RWPE2 (cell line): ENCODE data around the gene ZNF511.
A peak's percentile ranks its signal among the peaks of the same experiment; 100 is the strongest.
"Not testable (repeated sequence)": the region's sequence is repeated elsewhere in the genome, so short reads cannot be mapped to it uniquely, and the experiment has no call there.

Experiments used
- ATAC-seq: fragments of 200-7000 bp; cut with Tn5 transposase; 3 replicates; pipeline ENCODE4 v1.9.1; 2021; ENCODE audit warnings: low read depth
- DNase-seq: peaks from one replicate; pipeline ENCODE4 v3.0.0-alpha.2; 2020; ENCODE audit warnings: low spot score
- H3K27ac ChIP-seq: fragments of 450-650 bp; 2 replicates; pipeline ENCODE4 v1.5.1; 2017; ENCODE audit warnings: mild to moderate bottlenecking; ENCODE audit not compliant: poor library complexity, severe bottlenecking
- H3K27me3 ChIP-seq: fragments of 250-450 bp; sonication (Bioruptor Pico); 2 replicates; pipeline ENCODE4 v1.5.1; 2021; ENCODE audit warnings: mild to moderate bottlenecking, moderate library complexity; ENCODE audit not compliant: insufficient read depth, poor library complexity, severe bottlenecking
- H3K36me3 ChIP-seq: fragments of 250-450 bp; sonication (Bioruptor Pico); 2 replicates; pipeline ENCODE4 v1.5.1; 2020; ENCODE audit warnings: low read depth, mild to moderate bottlenecking, moderate library complexity
- H3K4me1 ChIP-seq: fragments of 250-450 bp; sonication (Bioruptor Pico); 2 replicates; pipeline ENCODE4 v1.5.1; 2021; ENCODE audit warnings: mild to moderate bottlenecking, moderate library complexity; ENCODE audit not compliant: insufficient read depth, poor library complexity, severe bottlenecking
- H3K4me3 ChIP-seq: fragments of 250-450 bp; sonication (Bioruptor Pico); 2 replicates; pipeline ENCODE4 v1.5.1; 2021; ENCODE audit warnings: mild to moderate bottlenecking, moderate library complexity; ENCODE audit not compliant: severe bottlenecking
- H3K9me3 ChIP-seq: fragments of 250-450 bp; sonication (Bioruptor Pico); 2 replicates; pipeline ENCODE4 v1.5.1; 2021; ENCODE audit warnings: mild to moderate bottlenecking, moderate library complexity; ENCODE audit not compliant: severe bottlenecking
- TF ChIP-seq, protein P1 (sequence below): fragments of 450-650 bp; IDR thresholded peaks from one replicate; pipeline ENCODE4 v1.5.1; 2017; ENCODE audit warnings: mild to moderate bottlenecking, moderate library complexity; ENCODE audit not compliant: poor library complexity, severe bottlenecking

ZNF511 gene

DNA sequence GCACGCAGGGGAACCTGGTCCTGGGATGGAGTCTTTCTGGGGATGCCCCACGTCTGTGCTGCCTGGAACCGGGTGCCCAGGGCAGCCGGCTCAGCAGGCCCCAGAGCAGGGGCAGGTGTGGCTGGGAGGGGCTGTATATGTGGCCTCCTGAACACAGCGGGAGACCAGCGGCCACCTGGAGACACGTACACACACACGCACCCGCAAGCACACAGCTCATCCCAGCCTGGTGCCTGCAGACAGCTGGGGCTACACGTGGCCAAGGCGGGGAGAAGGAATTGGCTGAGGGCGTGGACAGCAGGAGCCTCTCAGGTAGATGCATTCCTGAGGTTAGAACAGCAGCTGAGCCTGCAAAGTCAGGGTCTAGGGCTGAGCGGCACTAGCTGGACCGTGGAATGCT, 46.0 kb upstream of the ZNF511 start:
- H3K27ac ChIP-seq: peak overlapping the region; percentile 76
- no peaks in the 10 kb centered on the region for H3K36me3 ChIP-seq
- H3K4me3 ChIP-seq: no peak overlapping the region
- peaks cover 34% of the 10 kb centered on the region for H3K4me1 ChIP-seq
- no peaks in the 10 kb centered on the region for H3K9me3 ChIP-seq
- no peaks in the 10 kb centered on the region for H3K27me3 ChIP-seq
- TF ChIP-seq, protein P1, sequence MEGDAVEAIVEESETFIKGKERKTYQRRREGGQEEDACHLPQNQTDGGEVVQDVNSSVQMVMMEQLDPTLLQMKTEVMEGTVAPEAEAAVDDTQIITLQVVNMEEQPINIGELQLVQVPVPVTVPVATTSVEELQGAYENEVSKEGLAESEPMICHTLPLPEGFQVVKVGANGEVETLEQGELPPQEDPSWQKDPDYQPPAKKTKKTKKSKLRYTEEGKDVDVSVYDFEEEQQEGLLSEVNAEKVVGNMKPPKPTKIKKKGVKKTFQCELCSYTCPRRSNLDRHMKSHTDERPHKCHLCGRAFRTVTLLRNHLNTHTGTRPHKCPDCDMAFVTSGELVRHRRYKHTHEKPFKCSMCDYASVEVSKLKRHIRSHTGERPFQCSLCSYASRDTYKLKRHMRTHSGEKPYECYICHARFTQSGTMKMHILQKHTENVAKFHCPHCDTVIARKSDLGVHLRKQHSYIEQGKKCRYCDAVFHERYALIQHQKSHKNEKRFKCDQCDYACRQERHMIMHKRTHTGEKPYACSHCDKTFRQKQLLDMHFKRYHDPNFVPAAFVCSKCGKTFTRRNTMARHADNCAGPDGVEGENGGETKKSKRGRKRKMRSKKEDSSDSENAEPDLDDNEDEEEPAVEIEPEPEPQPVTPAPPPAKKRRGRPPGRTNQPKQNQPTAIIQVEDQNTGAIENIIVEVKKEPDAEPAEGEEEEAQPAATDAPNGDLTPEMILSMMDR: no peak
- ATAC-seq (peak; percentile 17; the same call in 1 of the 3 replicates), DNase-seq (no peak)

- TF ChIP-seq, protein P1: no peak
- DNase-seq (no peak), ATAC-seq (no peak)
- peaks cover 24% of the 10 kb centered on the region for H3K4me1 ChIP-seq
- no peak overlapping the region for H3K27ac ChIP-seq
- peaks cover 2% of the 10 kb centered on the region for H3K36me3 ChIP-seq
- no peaks in the 10 kb centered on the region for H3K27me3 ChIP-seq
- no peaks in the 10 kb centered on the region for H3K9me3 ChIP-seq
- H3K4me3 ChIP-seq: no peak overlapping the region
Measured at GRCh38 chr10:133263674-133264073, 45.0 kb upstream of the ZNF511 start.

- Histone ChIP-seq H3K36me3 (peaks cover 4% of the 10 kb centered on the region), H3K4me1 (peaks cover 18% of the 10 kb centered on the region), H3K9me3 (no peaks in the 10 kb centered on the region), H3K27me3 (no peaks in the 10 kb centered on the region), H3K27ac (no peak overlapping the region), H3K4me3 (no peak overlapping the region)
- no peak for DNase-seq
- no peak for ATAC-seq
- TF ChIP-seq, protein P1: no peak
Measured at GRCh38 chr10:133264461-133264860, 44.3 kb upstream of the ZNF511 start.

- peaks cover 14% of the 10 kb centered on the region for H3K4me1 ChIP-seq
- H3K27ac ChIP-seq, ATAC-seq, H3K36me3 ChIP-seq, DNase-seq, H3K27me3 ChIP-seq, H3K4me3 ChIP-seq, H3K9me3 ChIP-seq: not testable (repeated sequence)
Measured at GRCh38 chr10:133265052-133265451, 43.7 kb upstream of the ZNF511 start.

GRCh38 chr10:133266056-133266795, 42.5 kb upstream of the ZNF511 start:
- Histone ChIP-seq H3K27me3 (no peaks in the 10 kb centered on the region), H3K4me3 (no peak overlapping the region), H3K4me1 (peaks cover 12% of the 10 kb centered on the region), H3K27ac (no peak overlapping the region), H3K36me3 (peaks cover 5% of the 10 kb centered on the region), H3K9me3 (no peaks in the 10 kb centered on the region)
- no peak for ATAC-seq
- TF ChIP-seq, protein P1: no peak
- no peak for DNase-seq
